ENCODE data around the gene SPEM2. TPM values are rescaled to one million over a fixed set of nuclear protein-coding genes. Genes with fewer than 3 reads are reported as not detected.

SPEM2 gene
- total and polyA plus RNA-seq, 2 of the 4 experiments (the other 2 are of a cell fraction) = not detected

GRCh38 chr17:7411427-7411750, 14.0 kb upstream of the SPEM2 start:
- peaks cover 11% of the 10 kb centered on the region for H4K20me1 ChIP-seq (ENCODE audit: insufficient read depth, low read length)
- no peak overlapping the region for H3K9ac ChIP-seq (ENCODE audit: low read depth, low read length)
- intact Hi-C loops (cut with micrococcal nuclease) (no loop called here), dilution Hi-C loops (cut with HindIII; ENCODE audit: low sequenced_read_pairs, unreplicated experiment) (no loop called here), in situ Hi-C loops (cut with MboI; ENCODE audit: low sequenced_read_pairs) (no loop called here)
- H4K8ac ChIP-seq (ENCODE audit: low read depth in 2 of 2, low read length in 2 of 2) = no peak overlapping the region
- H2BK5ac ChIP-seq (ENCODE audit: low read depth, low read length, poor library complexity, severe bottlenecking) = no peak overlapping the region
- ATAC-seq (ENCODE audit: low read depth) (no peak), DNase-seq (no peak)
- ChIA-PET CTCF (no interaction called here), POLR2A (ENCODE audit: unreplicated experiment) (no interaction called here)
- no peak overlapping the region for H2BK15ac ChIP-seq (ENCODE audit: low read depth, low read length)
- H3K18ac ChIP-seq (ENCODE audit: low read depth, low read length) = no peak overlapping the region
- H3K9me1 ChIP-seq (ENCODE audit: insufficient read depth, low read length) = peaks cover 7% of the 10 kb centered on the region; the same call in 1 of the 2 replicates
- no peak overlapping the region for H4K91ac ChIP-seq (ENCODE audit: insufficient read depth, low read depth, low read length)
- no peak overlapping the region for H2AK5ac ChIP-seq (ENCODE audit: low read depth, low read length)
- H3K14ac ChIP-seq (replicated peaks; ENCODE audit: low read depth, low read length) = no peak overlapping the region
- no peak overlapping the region for H2AK9ac ChIP-seq (replicated peaks; ENCODE audit: low read depth, low read length, poor library complexity)
- H2BK20ac ChIP-seq (ENCODE audit: low read depth, low read length) = no peak overlapping the region
- no peak overlapping the region for H3K4me3 ChIP-seq (ENCODE audit: insufficient read depth, low read depth, low read length)
- H3K4ac ChIP-seq (ENCODE audit: low read depth, low read length) = no peak overlapping the region
- no peak overlapping the region for H3K56ac ChIP-seq (ENCODE audit: extremely low read depth, insufficient read depth, low read length)
- H3K9me3 ChIP-seq (ENCODE audit: control insufficient read depth, insufficient read depth, low read length) = no peaks in the 10 kb centered on the region
- TF ChIP-seq MAZ (IDR thresholded peaks at IDR 0.05; ENCODE audit: borderline replicate concordance, low read depth, low read length) (no peak), CEBPB (IDR thresholded peaks at IDR 0.05; ENCODE audit: low read depth, low read length) (no peak), RCOR1 (IDR thresholded peaks at IDR 0.05; ENCODE audit: insufficient replicate concordance, low read length) (no peak)
- TF ChIP-seq, protein P1, sequence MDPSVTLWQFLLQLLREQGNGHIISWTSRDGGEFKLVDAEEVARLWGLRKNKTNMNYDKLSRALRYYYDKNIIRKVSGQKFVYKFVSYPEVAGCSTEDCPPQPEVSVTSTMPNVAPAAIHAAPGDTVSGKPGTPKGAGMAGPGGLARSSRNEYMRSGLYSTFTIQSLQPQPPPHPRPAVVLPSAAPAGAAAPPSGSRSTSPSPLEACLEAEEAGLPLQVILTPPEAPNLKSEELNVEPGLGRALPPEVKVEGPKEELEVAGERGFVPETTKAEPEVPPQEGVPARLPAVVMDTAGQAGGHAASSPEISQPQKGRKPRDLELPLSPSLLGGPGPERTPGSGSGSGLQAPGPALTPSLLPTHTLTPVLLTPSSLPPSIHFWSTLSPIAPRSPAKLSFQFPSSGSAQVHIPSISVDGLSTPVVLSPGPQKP (IDR thresholded peaks at IDR 0.05; ENCODE audit: borderline replicate concordance, low read depth, low read length) = no peak
- no peak overlapping the region for H3K27ac ChIP-seq (ENCODE audit: insufficient read depth, low read length)
- BruUV-seq (replicated peaks) = no TSS peak
- no peaks in the 10 kb centered on the region for H3K27me3 ChIP-seq (ENCODE audit: control insufficient read depth, insufficient read depth, low read length)
- no peak overlapping the region for H3K4me2 ChIP-seq (ENCODE audit: low read depth, low read length)
- no peak overlapping the region for H2AFZ ChIP-seq (replicated peaks; ENCODE audit: low read length, poor library complexity)
- peaks cover 45% of the 10 kb centered on the region for H3K36me3 ChIP-seq (ENCODE audit: control insufficient read depth, insufficient read depth, low read length)
- peaks cover 0 to 18% of the 10 kb centered on the region in 2 experiments; a peak in 3 of 4 replicates for H3K79me1 ChIP-seq (ENCODE audit: low read depth in 1 of 2, low read length in 2 of 2)
- 95% methylated on average over 4 of the region's 8 CpGs; no CpG with 5 or more reads in 1 of the 2 experiments for WGBS, 2 experiments (ENCODE audit: extremely low coverage in 2 of 2, insufficient read length in 1 of 2)
- H4K5ac ChIP-seq (ENCODE audit: low read depth, low read length) = no peak overlapping the region
- H3K23ac ChIP-seq (ENCODE audit: low read depth, low read length) = no peak overlapping the region
- no peak overlapping the region for H2BK120ac ChIP-seq (ENCODE audit: low read depth, low read length)
- H3K4me1 ChIP-seq (ENCODE audit: control insufficient read depth, insufficient read depth, low read length) = peaks cover 7% of the 10 kb centered on the region
